PC-3 (cell line): Measurements from ENCODE around the gene SF3B6.
"Not testable (repeated sequence)": the region's sequence is repeated elsewhere in the genome, so short reads cannot be mapped to it uniquely, and the experiment has no call there.

Source experiments
- EZH2 ChIP-seq: fragments of 300-600 bp; sonication (generic); IDR thresholded peaks from one replicate; pipeline ENCODE4 v1.6.1; 2017; ENCODE audit warnings: antibody characterized with exemption, mild to moderate bottlenecking, low read length; ENCODE audit not compliant: unreplicated experiment
- EZH2phosphoT487 ChIP-seq: fragments of 300-600 bp; sonication (generic); IDR thresholded peaks from 2 replicates; pipeline ENCODE4 v1.6.1; 2018; ENCODE audit warnings: mild to moderate bottlenecking, antibody characterized with exemption, low read length, borderline replicate concordance
- TF ChIP-seq, protein P1 (sequence below): fragments of 300-600 bp; sonication (generic); conservative IDR thresholded peaks from 2 replicates; pipeline ENCODE4 v1.5.1; 2017; ENCODE audit warnings: antibody characterized with exemption, low read depth, mild to moderate bottlenecking, low read length

DNA sequence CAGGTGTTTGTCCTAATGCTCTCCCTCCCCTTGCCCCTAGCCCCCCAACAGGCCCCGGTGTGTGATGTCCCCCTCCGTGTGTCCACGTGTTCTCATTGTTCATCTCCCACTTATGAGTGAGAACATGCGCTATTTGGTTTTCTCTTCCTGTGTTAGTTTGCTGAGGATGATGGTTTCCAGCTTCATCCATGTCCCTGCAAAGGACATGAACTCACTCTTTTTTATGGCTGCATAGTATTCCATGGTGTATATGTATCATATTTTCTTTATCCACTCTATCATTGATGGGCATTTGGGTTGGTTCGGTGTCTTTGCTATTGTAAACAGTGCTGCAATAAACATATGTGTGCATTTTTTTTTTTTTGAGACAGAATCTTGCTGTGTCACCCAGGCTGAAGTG is 17.1 kb upstream of the SF3B6 start:
- TF ChIP-seq, protein P1, sequence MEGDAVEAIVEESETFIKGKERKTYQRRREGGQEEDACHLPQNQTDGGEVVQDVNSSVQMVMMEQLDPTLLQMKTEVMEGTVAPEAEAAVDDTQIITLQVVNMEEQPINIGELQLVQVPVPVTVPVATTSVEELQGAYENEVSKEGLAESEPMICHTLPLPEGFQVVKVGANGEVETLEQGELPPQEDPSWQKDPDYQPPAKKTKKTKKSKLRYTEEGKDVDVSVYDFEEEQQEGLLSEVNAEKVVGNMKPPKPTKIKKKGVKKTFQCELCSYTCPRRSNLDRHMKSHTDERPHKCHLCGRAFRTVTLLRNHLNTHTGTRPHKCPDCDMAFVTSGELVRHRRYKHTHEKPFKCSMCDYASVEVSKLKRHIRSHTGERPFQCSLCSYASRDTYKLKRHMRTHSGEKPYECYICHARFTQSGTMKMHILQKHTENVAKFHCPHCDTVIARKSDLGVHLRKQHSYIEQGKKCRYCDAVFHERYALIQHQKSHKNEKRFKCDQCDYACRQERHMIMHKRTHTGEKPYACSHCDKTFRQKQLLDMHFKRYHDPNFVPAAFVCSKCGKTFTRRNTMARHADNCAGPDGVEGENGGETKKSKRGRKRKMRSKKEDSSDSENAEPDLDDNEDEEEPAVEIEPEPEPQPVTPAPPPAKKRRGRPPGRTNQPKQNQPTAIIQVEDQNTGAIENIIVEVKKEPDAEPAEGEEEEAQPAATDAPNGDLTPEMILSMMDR, result not testable (repeated sequence)
- TF ChIP-seq EZH2, EZH2phosphoT487: not testable (repeated sequence)
